MCF 10A (cell line): ENCODE measurements around the gene GRIA1. TPM values are rescaled to one million over a fixed set of nuclear protein-coding genes. Genes with fewer than 3 reads are reported as not detected.

Experiments used
- BruUV-seq: library from RNA; stranded (reverse); fragments of 400-500 nt; replicated peaks from 2 replicates; lab custom pipeline; 2021; lab: Mats Ljungman, UMichigan
- CTCF ChIA-PET: fragments of 300-600 bp; sonication (Branson Sonifier 250); formaldehyde crosslinking; extraction: SDS; loops from one replicate; lab custom pipeline; 2021; ENCODE audit warnings: antibody characterized with exemption, inconsistent platforms; lab: Yijun Ruan, JAX
- POLR2A ChIA-PET: fragments of 300-600, 350-650 bp; sonication (Branson Sonifier 250); formaldehyde crosslinking; extraction: SDS; loops from one replicate; lab custom pipeline; 2020; ENCODE audit warnings: antibody characterized with exemption, inconsistent platforms; lab: Yijun Ruan, JAX
- DNase-seq: peaks from one replicate; pipeline ENCODE4 v3.0.0-alpha.2; 2018; ENCODE audit not compliant: unreplicated experiment
- H3K27ac Mint-ChIP-seq: one replicate; pipeline ENCODE4 v1.8.0; 2022; ENCODE audit warnings: mild to moderate bottlenecking, low read depth, mixed read lengths; ENCODE audit not compliant: unreplicated experiment
- H3K27me3 Mint-ChIP-seq: one replicate; pipeline ENCODE4 v1.8.0; 2022; ENCODE audit warnings: mixed read lengths; ENCODE audit not compliant: insufficient read depth, unreplicated experiment
- H3K36me3 Mint-ChIP-seq: one replicate; pipeline ENCODE4 v1.8.0; 2022; ENCODE audit warnings: mild to moderate bottlenecking, moderate library complexity, mixed read lengths; ENCODE audit not compliant: insufficient read depth, unreplicated experiment
- H3K4me1 Mint-ChIP-seq: one replicate; pipeline ENCODE4 v1.8.0; 2022; ENCODE audit warnings: mixed read lengths; ENCODE audit not compliant: insufficient read depth, unreplicated experiment
- H3K4me3 Mint-ChIP-seq: one replicate; pipeline ENCODE4 v1.8.0; 2022; ENCODE audit warnings: mild to moderate bottlenecking, moderate library complexity, mixed read lengths; ENCODE audit not compliant: unreplicated experiment
- H3K9me3 Mint-ChIP-seq: one replicate; pipeline ENCODE4 v1.8.0; 2022; ENCODE audit warnings: mixed read lengths; ENCODE audit not compliant: unreplicated experiment
- intact Hi-C: fragments of 100-400 bp; cut with micrococcal nuclease; formaldehyde crosslinking; loops from 2 replicates; pipeline ENCODE4 v1.14.1; 2022
- total RNA-seq: library from RNA; stranded (reverse); gene quantifications from 2 replicates; pipeline ENCODE4 v1.2.3, GENCODE V29; 2022
- TF ChIP-seq, protein P1 (sequence below): fragments of 200-600 bp; IDR thresholded peaks from one replicate; pipeline ENCODE4 v1.8.0; 2022; ENCODE audit warnings: antibody characterized with exemption, mild to moderate bottlenecking; ENCODE audit not compliant: unreplicated experiment

GRIA1 gene
- total RNA-seq, 1 experiment from 2014 or later = not detected

DNA sequence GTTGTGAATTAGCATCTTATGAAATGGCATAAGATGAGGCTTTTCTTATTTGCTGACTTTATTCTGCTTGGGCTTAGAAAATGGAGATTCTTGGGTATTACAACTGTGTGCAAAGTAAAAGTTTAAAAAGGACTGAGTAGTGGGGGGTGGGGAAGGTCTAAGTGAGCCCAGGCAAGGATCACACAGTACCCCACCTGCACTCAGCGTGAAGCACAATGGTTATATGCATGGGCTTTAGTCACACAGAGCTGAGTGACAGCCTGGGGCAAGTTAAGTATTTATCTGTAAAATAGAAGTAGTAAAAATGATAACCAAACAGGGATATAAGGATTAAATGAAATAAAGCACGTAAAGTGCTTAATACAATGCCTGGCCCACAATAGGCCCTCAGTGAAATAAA, 300.9 kb downstream of the GRIA1 start:
- peaks cover 8% of the 10 kb centered on the region for H3K9me3 Mint-ChIP-seq
- DNase-seq = no peak
- H3K4me3 Mint-ChIP-seq = no peak overlapping the region
- POLR2A ChIA-PET = no interaction called here
- intact Hi-C loops = no loop called here
- H3K4me1 Mint-ChIP-seq = no peaks in the 10 kb centered on the region
- CTCF ChIA-PET = no interaction called here
- H3K27me3 Mint-ChIP-seq = no peaks in the 10 kb centered on the region
- no TSS peak for BruUV-seq
- H3K27ac Mint-ChIP-seq = no peak overlapping the region
- TF ChIP-seq, protein P1, sequence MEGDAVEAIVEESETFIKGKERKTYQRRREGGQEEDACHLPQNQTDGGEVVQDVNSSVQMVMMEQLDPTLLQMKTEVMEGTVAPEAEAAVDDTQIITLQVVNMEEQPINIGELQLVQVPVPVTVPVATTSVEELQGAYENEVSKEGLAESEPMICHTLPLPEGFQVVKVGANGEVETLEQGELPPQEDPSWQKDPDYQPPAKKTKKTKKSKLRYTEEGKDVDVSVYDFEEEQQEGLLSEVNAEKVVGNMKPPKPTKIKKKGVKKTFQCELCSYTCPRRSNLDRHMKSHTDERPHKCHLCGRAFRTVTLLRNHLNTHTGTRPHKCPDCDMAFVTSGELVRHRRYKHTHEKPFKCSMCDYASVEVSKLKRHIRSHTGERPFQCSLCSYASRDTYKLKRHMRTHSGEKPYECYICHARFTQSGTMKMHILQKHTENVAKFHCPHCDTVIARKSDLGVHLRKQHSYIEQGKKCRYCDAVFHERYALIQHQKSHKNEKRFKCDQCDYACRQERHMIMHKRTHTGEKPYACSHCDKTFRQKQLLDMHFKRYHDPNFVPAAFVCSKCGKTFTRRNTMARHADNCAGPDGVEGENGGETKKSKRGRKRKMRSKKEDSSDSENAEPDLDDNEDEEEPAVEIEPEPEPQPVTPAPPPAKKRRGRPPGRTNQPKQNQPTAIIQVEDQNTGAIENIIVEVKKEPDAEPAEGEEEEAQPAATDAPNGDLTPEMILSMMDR = no peak
- H3K36me3 Mint-ChIP-seq = no peaks in the 10 kb centered on the region

DNA sequence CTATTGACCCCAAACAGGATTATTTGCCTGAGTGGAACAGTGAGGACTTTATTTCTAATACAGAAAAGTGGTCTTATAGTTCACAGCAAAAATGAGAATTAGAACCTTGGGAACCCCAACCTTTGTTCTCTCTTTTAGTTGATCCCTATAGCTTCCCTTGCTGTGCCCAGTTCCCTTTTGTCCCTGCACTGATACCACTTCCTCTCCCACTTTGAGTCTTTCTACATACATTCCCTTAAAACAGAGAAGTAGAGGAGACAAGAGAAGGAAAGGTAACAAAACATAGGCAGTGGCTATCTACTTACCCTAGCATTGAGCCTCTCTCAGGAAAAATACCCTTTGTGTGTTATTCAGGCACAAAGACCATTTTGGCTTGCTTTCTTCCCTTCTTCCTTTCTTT, 301.8 kb downstream of the GRIA1 start:
- peaks cover 8% of the 10 kb centered on the region for H3K9me3 Mint-ChIP-seq
- intact Hi-C loops = no loop called here
- no peak overlapping the region for H3K4me3 Mint-ChIP-seq
- TF ChIP-seq, protein P1 = no peak
- no peaks in the 10 kb centered on the region for H3K4me1 Mint-ChIP-seq
- CTCF ChIA-PET = no interaction called here
- DNase-seq = no peak
- POLR2A ChIA-PET = no interaction called here
- H3K27ac Mint-ChIP-seq = no peak overlapping the region
- H3K27me3 Mint-ChIP-seq = no peaks in the 10 kb centered on the region
- BruUV-seq = no TSS peak
- no peaks in the 10 kb centered on the region for H3K36me3 Mint-ChIP-seq

DNA sequence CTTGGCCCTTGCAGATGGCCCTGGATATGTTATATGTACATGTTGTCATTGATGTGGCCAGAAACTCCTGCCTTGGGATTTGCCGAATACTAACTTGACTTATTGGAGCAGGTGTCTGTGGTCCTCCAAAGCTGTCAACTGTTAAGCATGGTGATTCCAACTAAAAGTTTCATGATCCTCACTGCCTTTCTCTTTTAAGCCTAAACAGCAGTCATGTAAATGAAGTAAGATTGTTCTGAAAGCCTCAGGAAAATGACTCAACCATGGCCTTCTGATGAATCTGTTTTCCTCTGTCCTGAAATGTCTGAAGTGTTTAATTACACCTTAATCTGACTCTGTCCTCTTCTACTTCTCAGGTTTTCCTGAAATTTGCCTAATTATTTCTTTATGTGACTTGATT, 303.2 kb downstream of the GRIA1 start:
- Mint-ChIP-seq H3K4me3 (no peak overlapping the region), H3K36me3 (no peaks in the 10 kb centered on the region), H3K4me1 (no peaks in the 10 kb centered on the region), H3K27me3 (no peaks in the 10 kb centered on the region), H3K27ac (no peak overlapping the region), H3K9me3 (peaks cover under 1% of the 10 kb centered on the region)
- TF ChIP-seq, protein P1 = no peak
- intact Hi-C loops = no loop called here
- no TSS peak for BruUV-seq
- POLR2A ChIA-PET = no interaction called here
- CTCF ChIA-PET = no interaction called here
- DNase-seq = no peak

DNA sequence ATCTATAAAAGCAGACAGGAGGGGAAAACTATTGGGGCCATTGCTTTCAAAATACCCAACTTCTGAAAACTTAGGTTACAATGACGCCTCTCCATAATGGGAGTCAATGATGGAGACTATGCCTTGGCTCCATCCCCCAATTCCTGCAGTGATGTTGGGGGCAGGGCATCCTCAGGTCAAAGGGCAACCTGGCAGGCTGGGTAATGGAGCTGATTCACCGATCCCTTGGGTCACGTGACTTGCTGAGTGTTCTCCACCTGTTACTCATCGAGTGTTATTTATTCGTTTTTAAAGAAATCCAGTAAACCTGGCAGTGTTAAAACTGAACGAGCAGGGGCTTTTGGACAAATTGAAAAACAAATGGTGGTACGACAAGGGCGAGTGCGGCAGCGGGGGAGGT, 303.9 kb downstream of the GRIA1 start:
- BruUV-seq = no TSS peak
- CTCF ChIA-PET = no interaction called here

More for the DNA sequence above, 303.9 kb downstream of the GRIA1 start:
- intact Hi-C loops = no loop called here
- no peak overlapping the region for H3K27ac Mint-ChIP-seq
- no peak for DNase-seq
- POLR2A ChIA-PET = no interaction called here
- H3K4me1 Mint-ChIP-seq = no peaks in the 10 kb centered on the region
- TF ChIP-seq, protein P1 = no peak
- no peaks in the 10 kb centered on the region for H3K27me3 Mint-ChIP-seq
- no peaks in the 10 kb centered on the region for H3K36me3 Mint-ChIP-seq
- no peak overlapping the region for H3K4me3 Mint-ChIP-seq
- H3K9me3 Mint-ChIP-seq = no peaks in the 10 kb centered on the region
